GM23338 (cell line): ENCODE measurements around the gene RBKS. TPM values are rescaled to one million over a fixed set of nuclear protein-coding genes. Genes with fewer than 3 reads are reported as not detected.

Experiments used
- ATAC-seq: fragments of 200-7000 bp; cut with Tn5 transposase; 3 replicates; pipeline ENCODE4 v1.9.1; 2020
- DNase-seq: peaks from one replicate; pipeline ENCODE4 v3.0.0-alpha.2; 2015; ENCODE audit warnings: low spot score
- H2AFZ ChIP-seq: fragments of 200-600 bp; sonication (generic); 2 replicates; pipeline ENCODE4 v1.8.0; 2016; ENCODE audit warnings: antibody characterized with exemption, mild to moderate bottlenecking, moderate library complexity
- H3F3A ChIP-seq: fragments of 200-600 bp; sonication (generic); replicated peaks from 2 replicates; pipeline ENCODE4 v1.8.0; 2017; ENCODE audit warnings: antibody characterized with exemption, mixed run types, low read depth
- H3K27ac ChIP-seq: fragments of 200-600 bp; sonication (generic); 2 replicates; pipeline ENCODE4 v1.6.1; 2016; ENCODE audit warnings: low read depth
- H3K27me3 ChIP-seq: fragments of 200-600 bp; sonication (generic); 2 replicates; pipeline ENCODE4 v1.8.0; 2016; ENCODE audit warnings: mild to moderate bottlenecking, mixed run types, moderate library complexity; ENCODE audit not compliant: insufficient read depth
- H3K36me3 ChIP-seq: fragments of 200-600 bp; sonication (generic); 2 replicates; pipeline ENCODE4 v1.8.0; 2016; ENCODE audit warnings: mild to moderate bottlenecking; ENCODE audit not compliant: insufficient read depth
- H3K4me1 ChIP-seq: fragments of 200-600 bp; sonication (generic); 2 replicates; pipeline ENCODE4 v1.8.0; 2016; ENCODE audit warnings: mild to moderate bottlenecking, moderate library complexity; ENCODE audit not compliant: insufficient read depth
- H3K4me2 ChIP-seq: fragments of 200-600 bp; sonication (generic); 2 replicates; pipeline ENCODE4 v1.7.1; 2017; ENCODE audit warnings: mixed run types
- H3K4me3 ChIP-seq: fragments of 200-600 bp; sonication (generic); 2 replicates; pipeline ENCODE4 v1.6.1; 2016; ENCODE audit warnings: mixed run types
- H3K79me2 ChIP-seq: fragments of 200-600 bp; sonication (generic); replicated peaks from 2 replicates; pipeline ENCODE4 v1.8.0; 2017; ENCODE audit warnings: mild to moderate bottlenecking; ENCODE audit not compliant: insufficient read depth
- H3K9me2 ChIP-seq: fragments of 200-600 bp; sonication (generic); 2 replicates; pipeline ENCODE4 v1.8.0; 2017; ENCODE audit not compliant: insufficient read depth
- H4K20me1 ChIP-seq: fragments of 200-600 bp; sonication (generic); replicated peaks from 2 replicates; pipeline ENCODE4 v1.8.0; 2017; ENCODE audit warnings: mild to moderate bottlenecking; ENCODE audit not compliant: insufficient read depth
- H3K27ac Mint-ChIP-seq: 2 replicates; pipeline ENCODE4 v1.8.0; 2020; ENCODE audit warnings: inconsistent platforms, mild to moderate bottlenecking, moderate library complexity, mixed read lengths
- H3K27me3 Mint-ChIP-seq: 3 replicates; pipeline ENCODE4 v1.8.0; 2022; ENCODE audit warnings: low read depth, mild to moderate bottlenecking, moderate library complexity, mixed read lengths, inconsistent platforms; ENCODE audit not compliant: insufficient read depth, poor library complexity
- H3K36me3 Mint-ChIP-seq: 3 replicates; pipeline ENCODE4 v1.8.0; 2021; ENCODE audit warnings: low read depth, mild to moderate bottlenecking, inconsistent platforms, moderate library complexity, mixed read lengths
- H3K4me1 Mint-ChIP-seq: 3 replicates; pipeline ENCODE4 v1.8.0; 2020; ENCODE audit warnings: mild to moderate bottlenecking, inconsistent platforms, mixed read lengths
- H3K4me3 Mint-ChIP-seq: 3 replicates; pipeline ENCODE4 v1.8.0; 2021; ENCODE audit warnings: moderate library complexity, mild to moderate bottlenecking, inconsistent platforms, mixed read lengths
- H3K9me3 Mint-ChIP-seq: 3 replicates; pipeline ENCODE4 v1.8.0; 2020; ENCODE audit warnings: moderate library complexity, mild to moderate bottlenecking, inconsistent platforms, mixed read lengths
- CREB1 ChIP-seq: fragments of 250-450 bp; sonication (Bioruptor Pico); IDR thresholded peaks from 2 replicates; pipeline ENCODE4 v1.5.0; 2020; ENCODE audit warnings: low read depth, mild to moderate bottlenecking, moderate library complexity
- EZH2 ChIP-seq: fragments of 200-600 bp; sonication (generic); IDR thresholded peaks from one replicate; pipeline ENCODE4 v1.8.0; 2017; ENCODE audit warnings: antibody characterized with exemption, mild to moderate bottlenecking, low read depth; ENCODE audit not compliant: unreplicated experiment
- EZH2phosphoT487 ChIP-seq: fragments of 200-600 bp; sonication (generic); IDR thresholded peaks from one replicate; pipeline ENCODE4 v1.8.1; 2018; ENCODE audit warnings: antibody characterized with exemption; ENCODE audit not compliant: unreplicated experiment
- JUNB ChIP-seq: IDR thresholded peaks from one replicate; pipeline ENCODE4 v1.6.1; 2016; ENCODE audit warnings: antibody characterized with exemption; ENCODE audit not compliant: unreplicated experiment
- NANOG ChIP-seq: IDR thresholded peaks from 2 replicates; pipeline ENCODE4 v1.6.1; 2016; ENCODE audit warnings: antibody characterized with exemption, borderline replicate concordance
- POLR2AphosphoS5 ChIP-seq: IDR thresholded peaks from 2 replicates; pipeline ENCODE4 v1.6.1; 2016; ENCODE audit warnings: antibody characterized with exemption, low read depth
- REST ChIP-seq: IDR thresholded peaks from one replicate; pipeline ENCODE4 v1.6.1; 2018; ENCODE audit warnings: antibody characterized with exemption; ENCODE audit not compliant: unreplicated experiment
- STAT1 ChIP-seq: IDR thresholded peaks from one replicate; pipeline ENCODE4 v1.6.1; 2016; ENCODE audit warnings: antibody characterized with exemption; ENCODE audit not compliant: unreplicated experiment
- ZNF114 ChIP-seq: fragments of 250-450 bp; sonication (Bioruptor Pico); IDR thresholded peaks from 2 replicates; pipeline ENCODE4 v1.5.0; 2020; ENCODE audit warnings: mild to moderate bottlenecking, moderate library complexity
- ZNF462 ChIP-seq: fragments of 250-450 bp; sonication (Bioruptor Pico); IDR thresholded peaks from 2 replicates; pipeline ENCODE4 v1.5.0; 2020; ENCODE audit warnings: mild to moderate bottlenecking, moderate library complexity
- polyA plus RNA-seq: library from polyadenylated mRNA; unstranded; fragments of >200 nt; fragmentation: Nextera tagmentation; extraction: Ambion mirVana; gene quantifications from 2 replicates; pipeline ENCODE4 v1.2.1, GENCODE V29; 2016
- total RNA-seq: library from RNA; depleted of rRNA; stranded (reverse); fragments of >200 nt; shearing (Covaris generic); gene quantifications from 2 replicates; pipeline ENCODE4 v1.2.3, GENCODE V29; 2014
- TF ChIP-seq, protein P1 (sequence below), 2 experiments: fragments of 200-600 bp in 1 of 2; sonication (generic) in 1 of 2; conservative IDR thresholded peaks; 2 replicates each; pipeline versions ENCODE4 v1.5.1 to v1.6.1; 2016 to 2017; ENCODE audit warnings: antibody characterized with exemption in 2 of 2, low read depth in 2 of 2, mild to moderate bottlenecking in 2 of 2, moderate library complexity in 1 of 2

Gene RBKS
- total and polyA plus RNA-seq, 2 experiments from 2014 or later, result 1.3 to 1.5 TPM

DNA sequence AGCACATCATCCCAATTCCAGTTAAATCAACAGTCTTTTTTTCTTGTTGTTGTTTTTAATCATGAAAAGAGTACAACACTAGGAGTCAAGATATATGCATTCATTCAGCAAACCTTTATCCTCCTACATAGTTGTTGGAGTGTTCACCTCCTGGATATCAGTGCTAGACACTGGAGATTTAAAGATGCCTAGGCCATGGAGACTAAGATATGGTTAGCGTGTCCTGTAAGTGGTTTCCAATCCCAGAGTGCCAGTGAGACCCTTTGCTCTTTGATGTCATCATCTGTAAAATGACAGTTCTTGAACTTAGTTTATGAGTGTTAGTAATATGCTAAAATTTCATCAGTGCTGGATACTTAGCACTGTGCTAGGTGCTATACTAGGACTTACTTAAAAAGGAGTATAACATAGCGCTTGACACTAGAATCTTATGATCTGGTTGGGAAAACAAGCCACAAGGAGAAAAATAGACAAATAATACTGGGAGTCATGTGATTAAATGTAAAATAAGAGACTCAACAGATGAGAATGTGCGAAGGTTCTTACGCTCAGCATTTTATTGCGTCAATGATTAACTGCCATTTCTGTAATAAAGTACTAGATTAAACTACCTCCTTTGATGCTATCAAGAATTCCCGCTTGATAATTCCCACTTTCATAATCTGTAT, 31.8 kb upstream of the RBKS start:
- no peak overlapping the region for H3K4me3 ChIP-seq
- no peaks in the 10 kb centered on the region for H3K27me3 ChIP-seq
- Mint-ChIP-seq H3K27me3 (no peaks in the 10 kb centered on the region), H3K9me3 (no peaks in the 10 kb centered on the region), H3K27ac (no peak overlapping the region), H3K4me3 (no peak overlapping the region), H3K36me3 (no peaks in the 10 kb centered on the region), H3K4me1 (peaks cover 5% of the 10 kb centered on the region; the same call in 2 of the 3 replicates)
- ATAC-seq (no peak), DNase-seq (no peak)
- H4K20me1 ChIP-seq, result no peaks in the 10 kb centered on the region
- no peaks in the 10 kb centered on the region for H3K79me2 ChIP-seq
- H2AFZ ChIP-seq, result no peak overlapping the region
- H3K36me3 ChIP-seq, result no peaks in the 10 kb centered on the region
- TF ChIP-seq JUNB (no peak), STAT1 (no peak), CREB1 (no peak), NANOG (no peak), REST (no peak), ZNF114 (CRISPR knock-in tag) (no peak), EZH2 (no peak), POLR2AphosphoS5 (no peak), ZNF462 (CRISPR knock-in tag) (no peak), EZH2phosphoT487 (no peak)
- TF ChIP-seq, protein P1, sequence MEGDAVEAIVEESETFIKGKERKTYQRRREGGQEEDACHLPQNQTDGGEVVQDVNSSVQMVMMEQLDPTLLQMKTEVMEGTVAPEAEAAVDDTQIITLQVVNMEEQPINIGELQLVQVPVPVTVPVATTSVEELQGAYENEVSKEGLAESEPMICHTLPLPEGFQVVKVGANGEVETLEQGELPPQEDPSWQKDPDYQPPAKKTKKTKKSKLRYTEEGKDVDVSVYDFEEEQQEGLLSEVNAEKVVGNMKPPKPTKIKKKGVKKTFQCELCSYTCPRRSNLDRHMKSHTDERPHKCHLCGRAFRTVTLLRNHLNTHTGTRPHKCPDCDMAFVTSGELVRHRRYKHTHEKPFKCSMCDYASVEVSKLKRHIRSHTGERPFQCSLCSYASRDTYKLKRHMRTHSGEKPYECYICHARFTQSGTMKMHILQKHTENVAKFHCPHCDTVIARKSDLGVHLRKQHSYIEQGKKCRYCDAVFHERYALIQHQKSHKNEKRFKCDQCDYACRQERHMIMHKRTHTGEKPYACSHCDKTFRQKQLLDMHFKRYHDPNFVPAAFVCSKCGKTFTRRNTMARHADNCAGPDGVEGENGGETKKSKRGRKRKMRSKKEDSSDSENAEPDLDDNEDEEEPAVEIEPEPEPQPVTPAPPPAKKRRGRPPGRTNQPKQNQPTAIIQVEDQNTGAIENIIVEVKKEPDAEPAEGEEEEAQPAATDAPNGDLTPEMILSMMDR (conservative IDR thresholded peaks at IDR 0.05; ENCODE audit: low read depth in 2 of 2), result no peak
- no peaks in the 10 kb centered on the region for H3K9me2 ChIP-seq
- H3K4me1 ChIP-seq, result no peaks in the 10 kb centered on the region
- H3K4me2 ChIP-seq, result no peak overlapping the region
- H3K27ac ChIP-seq, result no peak overlapping the region
- H3F3A ChIP-seq, result no peaks in the 10 kb centered on the region
